IPS DF 19.7 (cell line): Measurements from ENCODE around the gene FBXO11.
"Not testable (repeated sequence)": the region's sequence is repeated elsewhere in the genome, so short reads cannot be mapped to it uniquely, and the experiment has no call there.

Experiments used
- DNase-seq: peaks from one replicate; pipeline ENCODE4 v3.0.0-alpha.2; 2013; ENCODE audit warnings: low read depth, low spot score

Gene FBXO11

GRCh38 chr2:47897883-47898731 lies 8.2 kb downstream of the FBXO11 start:
- no peak for DNase-seq

- DNase-seq, result not testable (repeated sequence)
Observed at GRCh38 chr2:47897191-47897882, 9.0 kb downstream of the FBXO11 start.

- no peak for DNase-seq
Observed at GRCh38 chr2:47896450-47896968, 9.8 kb downstream of the FBXO11 start.

GRCh38 chr2:47893771-47894170 lies 12.5 kb downstream of the FBXO11 start:
- DNase-seq, result no peak

GRCh38 chr2:47892338-47892730 lies 14.0 kb downstream of the FBXO11 start:
- no peak for DNase-seq

GRCh38 chr2:47891369-47892337 lies 14.6 kb downstream of the FBXO11 start:
- DNase-seq, result no peak

GRCh38 chr2:47890711-47891368 lies 15.5 kb downstream of the FBXO11 start:
- DNase-seq, result no peak

GRCh38 chr2:47888581-47889280 lies 17.6 kb downstream of the FBXO11 start:
- no peak for DNase-seq

GRCh38 chr2:47876912-47877311 lies 29.4 kb downstream of the FBXO11 start:
- DNase-seq, result no peak

GRCh38 chr2:47872941-47873340 lies 33.4 kb downstream of the FBXO11 start:
- DNase-seq, result no peak

- no peak for DNase-seq
Observed at GRCh38 chr2:47870641-47871540, 35.4 kb downstream of the FBXO11 start.

- DNase-seq, result no peak
Observed at GRCh38 chr2:47869859-47870595, 36.3 kb downstream of the FBXO11 start.

GRCh38 chr2:47868611-47869352 lies 37.5 kb downstream of the FBXO11 start:
- no peak for DNase-seq

- DNase-seq, result no peak
Observed at GRCh38 chr2:47867205-47867604, 39.1 kb downstream of the FBXO11 start.

- DNase-seq, result no peak
Observed at GRCh38 chr2:47864566-47864965, 41.7 kb downstream of the FBXO11 start.

GRCh38 chr2:47862949-47863348 lies 43.3 kb downstream of the FBXO11 start:
- no peak for DNase-seq

GRCh38 chr2:47853067-47853777 lies 53.1 kb downstream of the FBXO11 start:
- DNase-seq, result not testable (repeated sequence)
